ENCODE measurements around the gene ADIRF.

- TF ChIP-seq CTCF (IDR thresholded peaks at IDR 0.05; ENCODE audit: low read depth, low read length, poor library complexity, severe bottlenecking), result no peak
- TF ChIP-seq EZH2phosphoT487 (IDR thresholded peaks at IDR 0.05; ENCODE audit: borderline replicate concordance, low read length), result no peak
These were observed 5.3 kb upstream of the ADIRF start for GRCh38 chr10:86962981-86963310.
